ENCODE data around the gene B3GNT8.
A peak's percentile ranks its signal among the peaks of the same experiment; 100 is the strongest.

DNA sequence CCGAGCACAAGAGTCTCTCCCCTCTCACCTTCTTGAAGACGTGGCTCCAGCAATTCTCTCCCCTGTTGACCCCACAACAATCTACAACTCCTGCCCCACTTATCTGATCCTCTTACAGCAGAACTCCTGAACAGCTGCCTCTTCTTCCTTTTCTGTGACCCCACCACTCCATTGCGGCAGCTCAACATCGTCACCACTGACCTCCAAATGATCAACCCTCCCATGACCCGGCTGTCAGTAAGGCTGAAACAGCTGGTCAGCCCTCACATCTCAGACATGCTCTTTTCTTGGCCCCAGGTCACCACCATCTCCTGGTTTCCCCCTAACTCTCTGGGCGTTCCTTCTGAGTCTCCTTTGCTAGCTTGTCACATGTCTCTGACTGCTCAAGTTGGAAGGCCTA is 31.8 kb downstream of the B3GNT8 start:
- TF ChIP-seq POLR2A (IDR thresholded peaks at IDR 0.05; ENCODE audit: low read depth, low read length) (peak; percentile 29; the same call in 1 of the 2 replicates), TAF1 (IDR thresholded peaks at IDR 0.05; ENCODE audit: borderline replicate concordance, low read depth, low read length) (no peak)

All from GM12892 (cell line).